Transverse colon (tissue), 4 donors: ENCODE data around the gene LAMP1. TPM values are rescaled to one million over a fixed set of nuclear protein-coding genes. Genes with fewer than 3 reads are reported as not detected.

ENCODE experiments used
- DNase-seq: peaks from one replicate; pipeline ENCODE4 v3.0.0-alpha.2; 2019
- H3K27ac ChIP-seq, 4 donors: fragments of 200-600 bp; sonication (generic); 2 replicates each; pipeline ENCODE4 v1.5.1; 2016 to 2018; ENCODE audit warnings: inconsistent platforms in 4 of 4
- H3K27me3 ChIP-seq: fragments of 200-600 bp; sonication (generic); 2 replicates; pipeline ENCODE4 v1.5.1; 2017; ENCODE audit warnings: inconsistent platforms
- H3K36me3 ChIP-seq, 4 donors: fragments of 200-600 bp; sonication (generic); 2 replicates each; pipeline ENCODE4 v1.5.1; 2017 to 2019; ENCODE audit warnings: inconsistent platforms in 4 of 4
- H3K4me1 ChIP-seq, 4 donors: fragments of 200-600 bp; sonication (generic); 2 replicates each; pipeline ENCODE4 v1.5.1; 2017 to 2020; ENCODE audit warnings: inconsistent platforms in 4 of 4
- H3K4me3 ChIP-seq, 4 donors: fragments of 200-600 bp; sonication (generic); 1 replicate in 1 of 4; 2 replicates in 3 of 4; pipeline versions ENCODE4 v1.5.1 to v1.6.1; 2017 to 2019; ENCODE audit warnings: inconsistent platforms in 4 of 4
- H3K9me3 ChIP-seq, 2 donors: fragments of 200-600 bp; sonication (generic); 2 replicates each; pipeline ENCODE4 v1.5.1; 2017 to 2019; ENCODE audit warnings: inconsistent platforms in 2 of 2
- EP300 ChIP-seq: sonication (generic); formaldehyde crosslinking; IDR thresholded peaks from one replicate; pipeline ENCODE4 v1.6.1; 2017; ENCODE audit warnings: antibody characterized with exemption, low read depth
- POLR2A ChIP-seq: fragments of 450-650 bp; IDR thresholded peaks from one replicate; pipeline ENCODE4 v1.6.1; 2016; ENCODE audit warnings: antibody characterized with exemption, mild to moderate bottlenecking, moderate library complexity
- POLR2AphosphoS5 ChIP-seq, 3 donors: sonication (generic); formaldehyde crosslinking; IDR thresholded peaks; one replicate each; pipeline ENCODE4 v1.6.1; 2016; ENCODE audit warnings: antibody characterized with exemption in 3 of 3
- WGBS, 2 donors: methylation state at CpG; one replicate each; pipeline ENCODE4 v1.1.5; 2018; ENCODE audit warnings: low coverage in 1 of 2; 5-methylcytosine and 5-hydroxymethylcytosine counted together
- in situ Hi-C, 4 donors: fragments of 200-750 bp; cut with MboI; loops; one replicate each; pipeline versions ENCODE4 v1.15.0 to v1.15.1; 2017; ENCODE audit warnings: low sequenced_read_pairs in 3 of 4, low pct_ligation_motif_present in 1 of 4, low pct_unique_long_range_greater_than_20kb in 1 of 4
- intact Hi-C: fragments of 100-400 bp; cut with DNase I; formaldehyde crosslinking; loops from one replicate; pipeline ENCODE4 v1.15.1; 2023; ENCODE audit warnings: low total_unique reads
- total RNA-seq, 4 donors: library from RNA; depleted of rRNA; stranded (reverse); fragments of >200 nt; gene quantifications; one replicate each; pipeline ENCODE4 v1.1.0, GENCODE V29; 2016
- TF ChIP-seq, protein P1 (sequence below), 5 experiments: fragments of 200-600 bp in 3 of 5; fragments of 450-650 bp in 2 of 5; sonication (generic) in 3 of 5; IDR thresholded peaks; 1 replicate in 2 of 5; 2 replicates in 3 of 5; pipeline ENCODE4 v1.5.1; 2016 to 2017; ENCODE audit warnings: antibody characterized with exemption in 5 of 5, inconsistent platforms in 3 of 5, mild to moderate bottlenecking in 2 of 5, moderate library complexity in 1 of 5

LAMP1 gene
- total RNA-seq, 4 donors from 2014 or later, result 69.5 to 149 (median 103) TPM

DNA sequence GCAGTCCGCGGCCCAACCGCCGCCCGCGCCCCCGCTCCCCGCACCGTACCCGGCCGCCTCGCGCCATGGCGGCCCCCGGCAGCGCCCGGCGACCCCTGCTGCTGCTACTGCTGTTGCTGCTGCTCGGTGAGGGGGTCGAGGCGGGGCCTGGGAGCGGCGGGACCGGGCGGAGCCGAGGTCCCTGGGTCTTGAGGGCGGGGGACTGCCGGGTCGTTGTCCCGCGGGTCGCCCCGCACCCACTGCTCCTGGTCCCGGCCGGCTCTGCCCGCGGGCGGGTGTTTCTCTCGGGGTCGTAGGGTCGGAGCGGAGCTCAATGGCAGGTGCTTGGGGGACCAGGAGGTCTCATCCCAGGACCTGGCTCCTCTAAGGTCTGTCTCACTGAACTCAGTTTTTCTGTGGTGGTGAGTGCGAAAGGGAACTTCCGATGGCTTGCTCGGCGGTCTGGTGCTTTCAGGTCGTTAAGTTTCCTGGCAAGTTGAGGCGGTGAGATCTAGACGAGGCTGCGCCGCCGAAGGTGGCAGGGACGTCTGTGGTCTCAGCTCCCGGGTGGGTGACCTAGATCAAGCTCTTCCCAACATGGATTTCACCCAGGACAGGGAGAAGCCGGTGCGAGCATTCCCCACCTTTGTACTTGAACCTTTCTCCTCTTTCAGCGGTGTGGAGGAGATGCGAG, 467 bp downstream of the LAMP1 start:
- 0 to 1% methylated on average over 3 to 24 of the region's 58 CpGs for WGBS, 2 donors
- intact Hi-C loops, result no loop called here
- TF ChIP-seq, protein P1, sequence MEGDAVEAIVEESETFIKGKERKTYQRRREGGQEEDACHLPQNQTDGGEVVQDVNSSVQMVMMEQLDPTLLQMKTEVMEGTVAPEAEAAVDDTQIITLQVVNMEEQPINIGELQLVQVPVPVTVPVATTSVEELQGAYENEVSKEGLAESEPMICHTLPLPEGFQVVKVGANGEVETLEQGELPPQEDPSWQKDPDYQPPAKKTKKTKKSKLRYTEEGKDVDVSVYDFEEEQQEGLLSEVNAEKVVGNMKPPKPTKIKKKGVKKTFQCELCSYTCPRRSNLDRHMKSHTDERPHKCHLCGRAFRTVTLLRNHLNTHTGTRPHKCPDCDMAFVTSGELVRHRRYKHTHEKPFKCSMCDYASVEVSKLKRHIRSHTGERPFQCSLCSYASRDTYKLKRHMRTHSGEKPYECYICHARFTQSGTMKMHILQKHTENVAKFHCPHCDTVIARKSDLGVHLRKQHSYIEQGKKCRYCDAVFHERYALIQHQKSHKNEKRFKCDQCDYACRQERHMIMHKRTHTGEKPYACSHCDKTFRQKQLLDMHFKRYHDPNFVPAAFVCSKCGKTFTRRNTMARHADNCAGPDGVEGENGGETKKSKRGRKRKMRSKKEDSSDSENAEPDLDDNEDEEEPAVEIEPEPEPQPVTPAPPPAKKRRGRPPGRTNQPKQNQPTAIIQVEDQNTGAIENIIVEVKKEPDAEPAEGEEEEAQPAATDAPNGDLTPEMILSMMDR (IDR thresholded peaks at IDR 0.05), result no peak
- no peak for TF ChIP-seq POLR2A
- TF ChIP-seq EP300, result no peak
- TF ChIP-seq POLR2AphosphoS5 (IDR thresholded peaks at IDR 0.05), result no peak

DNA sequence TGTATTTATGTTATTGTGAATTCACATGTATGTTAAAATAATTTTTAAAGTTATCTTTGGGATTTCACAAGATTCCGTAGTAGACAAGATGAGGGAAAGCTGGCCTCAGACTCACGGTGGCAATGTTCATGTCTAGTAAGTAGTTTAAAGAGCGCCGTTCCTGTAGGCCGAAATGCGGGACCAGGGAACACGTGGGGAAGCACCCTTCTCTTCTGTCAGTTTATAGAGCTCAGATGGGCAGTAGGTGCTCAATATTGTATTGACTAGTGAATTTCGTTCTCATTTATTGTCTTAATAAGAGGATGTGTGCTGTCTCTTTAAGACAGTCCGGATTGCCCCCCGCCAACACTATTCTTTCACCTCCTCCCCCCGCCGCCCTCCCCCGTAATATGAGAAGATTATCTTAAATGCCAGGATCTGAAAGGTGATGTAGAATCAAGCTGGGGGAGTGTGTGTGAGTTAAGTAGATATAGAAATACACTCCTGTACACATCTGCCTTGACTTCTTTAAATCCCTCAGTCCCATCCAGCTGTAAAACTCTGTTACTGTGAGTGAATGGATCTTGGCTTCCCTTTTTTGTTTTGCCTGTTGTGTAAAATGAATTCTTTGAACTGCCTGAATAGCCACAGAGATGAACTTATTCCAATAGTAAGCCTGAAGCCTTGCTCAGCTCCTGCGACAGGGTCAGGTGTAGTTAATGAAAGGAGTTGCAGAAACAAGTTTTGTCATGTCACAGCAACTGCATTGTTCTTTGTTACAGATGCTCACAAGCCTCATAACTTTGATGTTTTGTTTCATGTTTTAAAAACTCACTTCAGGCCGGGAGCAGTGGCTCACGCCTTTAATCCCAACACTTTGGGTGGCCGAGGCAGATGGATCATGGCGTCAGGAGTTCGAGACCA, 1.3 kb downstream of the LAMP1 start:
- Histone ChIP-seq H3K4me1 (peaks cover 3 to 23% (median 14%) of the 10 kb centered on the region in 4 donors), H3K27ac (peak overlapping the region; percentile 83 to 92 (median 90))

More for the DNA sequence above, 467 bp downstream of the LAMP1 start:
- DNase-seq, result peak; percentile 26
- Histone ChIP-seq H3K9me3 (no peaks in the 10 kb centered on the region), H3K27ac (peak overlapping the region; percentile 83 to 92 (median 90)), H3K4me1 (peaks cover 3 to 23% (median 14%) of the 10 kb centered on the region in 4 donors), H3K27me3 (peaks cover 6% of the 10 kb centered on the region), H3K36me3 (no peaks in the 10 kb centered on the region), H3K4me3 (peak overlapping the region; percentile 87 to 98 (median 92))
- in situ Hi-C loops, result loop anchor here in 1 of 4 donors (25.0 kb wide), 1 partner anchor 90 kb away; no protein-coding TSS in a partner anchor

DNA sequence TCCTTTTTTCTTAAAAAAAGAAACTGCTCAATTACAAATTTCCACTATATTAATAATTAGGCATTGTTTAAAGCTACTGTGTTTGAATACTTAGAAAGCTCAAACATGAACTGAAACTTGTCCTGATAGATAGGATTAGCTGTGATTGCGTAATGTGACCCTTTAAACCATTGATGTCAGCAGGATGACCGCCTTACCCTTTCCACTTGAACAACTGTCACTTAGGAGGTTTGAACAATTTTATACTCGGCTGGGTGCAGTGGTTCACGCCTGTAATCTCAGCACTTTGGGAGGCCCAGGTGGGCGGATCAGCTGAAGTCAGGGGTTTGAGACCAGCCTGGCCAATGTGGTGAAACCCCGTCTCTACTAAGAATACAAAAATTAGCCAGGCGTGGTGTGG, 2.9 kb downstream of the LAMP1 start:
- Histone ChIP-seq H3K4me3 (no peak overlapping the region), H3K36me3 (no peaks in the 10 kb centered on the region), H3K4me1 (peaks cover 3 to 23% (median 14%) of the 10 kb centered on the region in 4 donors), H3K9me3 (no peaks in the 10 kb centered on the region), H3K27me3 (no peaks in the 10 kb centered on the region), H3K27ac (no peak overlapping the region)
- intact Hi-C loops, result no loop called here
- no peak for DNase-seq
- 64% methylated on average over 7 of the region's 7 CpGs; no CpG with 5 or more reads in 1 of the 2 donors for WGBS, 2 donors
- TF ChIP-seq POLR2A, result no peak
- TF ChIP-seq, protein P1 (IDR thresholded peaks at IDR 0.05), result no peak
- TF ChIP-seq POLR2AphosphoS5 (IDR thresholded peaks at IDR 0.05), result no peak
- TF ChIP-seq EP300, result no peak
- in situ Hi-C loops, result loop anchor here in 1 of 4 donors (25.0 kb wide), 1 partner anchor 87 kb away; no protein-coding TSS in a partner anchor

More for the DNA sequence above, 1.3 kb downstream of the LAMP1 start:
- Histone ChIP-seq H3K4me3 (peak overlapping the region; percentile 87 to 98 (median 92)), H3K36me3 (no peaks in the 10 kb centered on the region), H3K27me3 (peaks cover under 1% of the 10 kb centered on the region), H3K9me3 (no peaks in the 10 kb centered on the region)
- intact Hi-C loops (no loop called here), in situ Hi-C loops (loop anchor here in 1 of 4 donors (25.0 kb wide), 1 partner anchor 89 kb away; no protein-coding TSS in a partner anchor)
- 33 to 38% methylated on average over 18 to 19 of the region's 19 CpGs for WGBS, 2 donors
- no peak for TF ChIP-seq POLR2A
- TF ChIP-seq, protein P1 (IDR thresholded peaks at IDR 0.05), result no peak
- no peak for TF ChIP-seq POLR2AphosphoS5 (IDR thresholded peaks at IDR 0.05)
- no peak for DNase-seq

DNA sequence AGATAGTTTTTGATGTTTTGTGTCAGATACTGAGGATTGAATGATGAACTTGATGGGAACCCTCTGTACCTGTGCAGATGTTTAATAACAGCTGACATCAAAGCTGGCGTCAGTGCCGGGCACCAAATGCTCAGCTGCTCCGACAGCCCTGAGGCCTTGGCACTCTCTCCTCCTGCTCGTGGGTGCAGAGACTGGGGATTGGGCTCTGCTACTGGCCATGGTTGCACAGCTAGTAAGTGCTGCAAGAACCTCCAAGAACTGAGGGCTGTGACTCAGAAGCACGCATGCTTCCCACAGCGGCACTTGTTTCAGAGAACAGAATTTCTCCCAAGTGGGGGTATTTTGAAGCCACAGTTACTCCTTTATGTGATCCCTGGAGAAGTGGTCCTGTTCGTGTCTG, 5.9 kb downstream of the LAMP1 start:
- no peak for TF ChIP-seq EP300
- TF ChIP-seq POLR2AphosphoS5 (IDR thresholded peaks at IDR 0.05), result no peak
- no peak for TF ChIP-seq POLR2A
- TF ChIP-seq, protein P1 (IDR thresholded peaks at IDR 0.05), result no peak
- no peaks in the 10 kb centered on the region for H3K9me3 ChIP-seq
- intact Hi-C loops (no loop called here), in situ Hi-C loops (no loop called here)
- 93% methylated on average over 7 of the region's 7 CpGs; no CpG with 5 or more reads in 1 of the 2 donors for WGBS, 2 donors
- H3K27ac ChIP-seq, result no peak overlapping the region
- H3K27me3 ChIP-seq, result no peaks in the 10 kb centered on the region
- DNase-seq, result no peak
- H3K36me3 ChIP-seq, result no peaks in the 10 kb centered on the region
- peaks cover 3 to 12% (median 10%) of the 10 kb centered on the region in 4 donors for H3K4me1 ChIP-seq
- H3K4me3 ChIP-seq, result no peak overlapping the region
